ENCODE measurements around the gene CACNA2D3. TPM values are rescaled to one million over a fixed set of nuclear protein-coding genes. Genes with fewer than 3 reads are reported as not detected.

The CACNA2D3 gene
- total RNA-seq, 1 experiment from 2014 or later = not detected

GRCh38 chr3:54321520-54321919 lies 199.2 kb downstream of the CACNA2D3 start:
- BruUV-seq (replicated peaks) = no TSS peak
- Histone ChIP-seq H3K27me3 (ENCODE audit: low read length) (peaks cover 7% of the 10 kb centered on the region; the same call in 1 of the 2 replicates), H3F3A (ENCODE audit: low read length, unreplicated experiment) (no peaks in the 10 kb centered on the region), H3K36me3 (ENCODE audit: low read depth, low read length) (no peaks in the 10 kb centered on the region), H3K79me2 (ENCODE audit: low read length) (no peaks in the 10 kb centered on the region), H4K20me1 (ENCODE audit: low read length) (no peaks in the 10 kb centered on the region), H2AFZ (ENCODE audit: low read length) (no peak overlapping the region), H3K27ac (ENCODE audit: low read length) (no peak overlapping the region), H3K9me3 (ENCODE audit: low read length) (no peaks in the 10 kb centered on the region), H3K4me3 (ENCODE audit: low read length) (no peak overlapping the region), H3K4me2 (ENCODE audit: low read length) (no peak overlapping the region), H3K4me1 (ENCODE audit: insufficient read depth, low read length) (no peaks in the 10 kb centered on the region), H3K9ac (ENCODE audit: low read length) (no peak overlapping the region), H3K9me2 (replicated peaks; ENCODE audit: low read length) (no peaks in the 10 kb centered on the region)
- ChIA-PET POLR2A (ENCODE audit: unreplicated experiment) (no interaction called here), CTCF (no interaction called here)
- ATAC-seq (no peak), DNase-seq (no peak)
- TF ChIP-seq EZH2phosphoT487 (IDR thresholded peaks at IDR 0.05; ENCODE audit: borderline replicate concordance, low read length) (no peak), EZH2 (IDR thresholded peaks at IDR 0.05; ENCODE audit: low read length, unreplicated experiment) (no peak), CTCF (conservative IDR thresholded peaks at IDR 0.05; ENCODE audit: low read depth, low read length) (no peak)
- intact Hi-C loops (cut with micrococcal nuclease) = no loop called here

DNA sequence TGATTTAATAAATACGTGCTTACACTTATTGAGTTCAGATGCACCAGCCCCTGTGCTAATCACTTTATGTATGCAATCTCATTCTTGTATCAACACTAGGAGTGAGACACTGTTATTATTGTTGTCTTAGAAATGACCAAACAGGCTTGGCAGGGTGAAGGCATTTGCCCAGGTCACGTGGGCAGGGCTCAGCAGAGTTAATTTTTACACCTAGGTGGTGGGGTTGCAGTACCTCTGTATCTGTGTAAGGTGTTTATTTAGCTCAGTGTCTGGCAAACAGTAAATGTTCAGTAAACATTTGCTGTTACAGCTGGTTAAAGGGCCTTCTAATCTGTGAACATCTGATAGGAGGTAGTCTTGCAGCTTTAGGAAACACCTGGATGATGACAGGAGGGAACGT lies 200.0 kb downstream of the CACNA2D3 start:
- ChIA-PET CTCF (no interaction called here), POLR2A (ENCODE audit: unreplicated experiment) (no interaction called here)
- no peaks in the 10 kb centered on the region for H3K36me3 ChIP-seq (ENCODE audit: low read depth, low read length)
- H3K27me3 ChIP-seq (ENCODE audit: low read length) = peaks cover 7% of the 10 kb centered on the region; the same call in 1 of the 2 replicates
- H3F3A ChIP-seq (ENCODE audit: low read length, unreplicated experiment) = no peaks in the 10 kb centered on the region
- intact Hi-C loops (cut with micrococcal nuclease) = no loop called here
- no peaks in the 10 kb centered on the region for H3K9me2 ChIP-seq (replicated peaks; ENCODE audit: low read length)
- no TSS peak for BruUV-seq (replicated peaks)
- no peak overlapping the region for H3K4me3 ChIP-seq (ENCODE audit: low read length)
- H3K4me2 ChIP-seq (ENCODE audit: low read length) = no peak overlapping the region
- DNase-seq (no peak), ATAC-seq (no peak)
- no peak for TF ChIP-seq EZH2 (IDR thresholded peaks at IDR 0.05; ENCODE audit: low read length, unreplicated experiment)
- TF ChIP-seq CTCF (conservative IDR thresholded peaks at IDR 0.05; ENCODE audit: low read depth, low read length) = no peak
- no peak for TF ChIP-seq EZH2phosphoT487 (IDR thresholded peaks at IDR 0.05; ENCODE audit: borderline replicate concordance, low read length)
- H4K20me1 ChIP-seq (ENCODE audit: low read length) = no peaks in the 10 kb centered on the region
- H3K4me1 ChIP-seq (ENCODE audit: insufficient read depth, low read length) = no peaks in the 10 kb centered on the region
- no peak overlapping the region for H2AFZ ChIP-seq (ENCODE audit: low read length)
- H3K27ac ChIP-seq (ENCODE audit: low read length) = no peak overlapping the region
- no peaks in the 10 kb centered on the region for H3K9me3 ChIP-seq (ENCODE audit: low read length)
- H3K79me2 ChIP-seq (ENCODE audit: low read length) = no peaks in the 10 kb centered on the region
- no peak overlapping the region for H3K9ac ChIP-seq (ENCODE audit: low read length)

GRCh38 chr3:54324103-54324502 lies 201.8 kb downstream of the CACNA2D3 start:
- no peak for DNase-seq
- no peak for ATAC-seq
- intact Hi-C loops (cut with micrococcal nuclease) = no loop called here
- H3K4me1 ChIP-seq (ENCODE audit: insufficient read depth, low read length) = no peaks in the 10 kb centered on the region
- H3K4me3 ChIP-seq (ENCODE audit: low read length) = no peak overlapping the region
- BruUV-seq (replicated peaks) = no TSS peak
- no peak overlapping the region for H2AFZ ChIP-seq (ENCODE audit: low read length)
- no peaks in the 10 kb centered on the region for H3F3A ChIP-seq (ENCODE audit: low read length, unreplicated experiment)
- POLR2A ChIA-PET (ENCODE audit: unreplicated experiment) = no interaction called here
- no peaks in the 10 kb centered on the region for H3K9me3 ChIP-seq (ENCODE audit: low read length)
- no peaks in the 10 kb centered on the region for H3K79me2 ChIP-seq (ENCODE audit: low read length)
- TF ChIP-seq EZH2phosphoT487 (IDR thresholded peaks at IDR 0.05; ENCODE audit: borderline replicate concordance, low read length) (no peak), CTCF (conservative IDR thresholded peaks at IDR 0.05; ENCODE audit: low read depth, low read length) (no peak), EZH2 (IDR thresholded peaks at IDR 0.05; ENCODE audit: low read length, unreplicated experiment) (no peak)
- no peaks in the 10 kb centered on the region for H4K20me1 ChIP-seq (ENCODE audit: low read length)
- no peak overlapping the region for H3K9ac ChIP-seq (ENCODE audit: low read length)
- H3K4me2 ChIP-seq (ENCODE audit: low read length) = no peak overlapping the region
- CTCF ChIA-PET = no interaction called here
- peaks cover 7% of the 10 kb centered on the region; the same call in 1 of the 2 replicates for H3K27me3 ChIP-seq (ENCODE audit: low read length)
- H3K36me3 ChIP-seq (ENCODE audit: low read depth, low read length) = no peaks in the 10 kb centered on the region
- H3K9me2 ChIP-seq (replicated peaks; ENCODE audit: low read length) = no peaks in the 10 kb centered on the region
- no peak overlapping the region for H3K27ac ChIP-seq (ENCODE audit: low read length)
